GM19324 (cell line): ENCODE data around the gene TBC1D24.
A peak's percentile ranks its signal among the peaks of the same experiment; 100 is the strongest.
"Not testable (repeated sequence)": the region's sequence is repeated elsewhere in the genome, so short reads cannot be mapped to it uniquely, and the experiment has no call there.

Experiments
- ATAC-seq: cut with Tn5 transposase; IDR thresholded peaks from one replicate; pipeline ENCODE4 v1.9.1; 2021; ENCODE audit warnings: mild to moderate bottlenecking, moderate library complexity; ENCODE audit not compliant: unreplicated experiment, low FRiP score

TBC1D24 gene

DNA sequence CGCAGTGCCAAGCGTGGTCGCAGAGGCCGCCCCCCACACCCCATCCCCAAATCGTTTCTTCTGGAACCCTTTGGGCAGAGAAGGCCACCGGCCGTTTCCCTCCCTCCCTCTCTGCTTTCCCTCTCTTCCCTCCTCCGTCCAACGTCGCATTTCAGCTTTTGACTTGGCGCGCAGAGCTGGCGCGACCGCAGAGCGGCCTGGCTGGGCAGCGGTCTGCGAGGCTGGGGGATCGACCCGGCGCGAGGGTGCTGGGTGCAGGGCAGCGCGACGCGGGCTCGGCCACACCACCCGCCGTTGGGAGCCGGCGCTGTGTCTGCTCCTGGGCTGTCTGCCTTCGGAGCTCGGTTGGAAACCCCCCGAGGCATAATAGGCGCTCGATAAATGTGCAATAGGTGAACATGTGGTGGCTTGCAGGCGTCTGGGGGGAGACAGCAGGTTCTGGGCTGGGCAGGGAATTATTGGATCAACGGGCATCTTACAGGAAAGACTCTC, 6.6 kb upstream of the TBC1D24 start:
- no peak for ATAC-seq

DNA sequence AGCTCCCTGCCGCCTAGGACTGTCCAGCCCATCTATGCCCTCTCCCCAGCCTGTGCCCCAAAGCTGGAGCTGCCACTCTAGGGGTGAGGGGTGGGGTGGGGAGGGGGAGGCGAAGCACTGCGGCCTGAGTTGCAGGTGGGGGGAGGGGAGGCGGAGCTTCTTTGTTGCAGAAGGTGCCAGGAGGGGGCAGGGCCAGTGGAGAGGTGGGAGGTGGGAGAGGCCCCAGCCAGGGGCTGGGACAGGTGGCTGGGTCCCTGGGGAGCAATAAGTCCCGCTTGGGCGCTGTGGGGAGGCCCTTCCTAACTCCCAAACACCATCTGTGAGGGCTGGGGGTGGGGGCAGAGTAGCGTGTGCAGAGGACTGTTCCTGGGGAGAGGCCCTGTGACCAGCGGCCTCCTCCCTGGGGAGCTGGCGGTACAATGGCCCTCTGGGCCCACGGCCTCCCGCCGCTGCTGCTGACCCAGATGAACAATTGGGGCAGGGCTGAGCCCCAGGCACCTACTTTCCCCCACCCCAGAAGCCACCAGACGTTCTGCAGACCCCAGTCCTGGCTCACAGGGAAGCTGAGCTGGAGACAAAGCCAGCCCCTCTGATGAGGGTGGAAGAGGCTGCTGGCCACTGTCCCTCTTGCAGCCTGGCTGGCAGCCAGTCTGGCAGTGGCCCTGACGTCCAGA, 6.1 kb upstream of the TBC1D24 start:
- no peak for ATAC-seq

DNA sequence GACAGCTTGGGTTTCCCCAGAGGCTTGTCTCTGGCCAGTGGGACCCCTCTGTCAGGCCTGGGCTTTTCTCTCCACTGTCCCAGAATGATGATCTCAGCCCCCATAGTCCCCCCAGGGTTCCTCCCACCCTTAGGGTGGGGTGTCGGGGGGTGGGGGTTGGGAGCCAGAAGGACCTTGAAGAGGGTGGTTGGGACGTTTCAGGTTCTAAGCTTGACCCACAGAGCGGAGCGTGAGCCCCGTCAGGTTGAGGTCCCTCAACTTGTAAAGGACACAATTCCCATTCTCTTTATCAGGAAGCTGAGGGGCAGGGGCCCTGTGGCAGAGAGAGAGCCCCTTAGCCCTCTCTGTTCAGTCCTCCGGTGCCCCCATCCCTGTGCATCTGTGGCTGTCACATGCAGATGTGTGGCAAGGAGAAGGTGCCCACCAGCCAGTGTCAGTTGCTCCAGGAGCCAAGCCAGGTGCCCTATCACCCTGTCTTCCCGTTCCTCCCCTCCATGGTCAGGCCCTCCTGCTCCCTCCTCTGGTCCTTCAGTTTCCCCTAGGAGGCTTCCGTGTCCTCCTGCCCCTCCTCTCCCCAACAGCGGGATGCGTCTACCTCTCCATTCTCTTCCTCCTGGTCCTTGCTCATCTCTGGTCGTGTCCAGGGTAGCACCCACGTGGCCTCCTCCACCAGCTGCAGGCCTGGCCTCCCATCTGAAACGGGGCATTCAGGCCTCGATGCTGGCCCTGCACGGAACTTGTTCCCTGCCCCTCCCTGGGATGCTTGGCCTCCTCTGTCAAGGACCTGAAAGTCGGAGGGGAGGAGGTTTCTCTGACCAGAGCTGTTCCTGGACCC, 5.3 kb upstream of the TBC1D24 start:
- ATAC-seq, result no peak

DNA sequence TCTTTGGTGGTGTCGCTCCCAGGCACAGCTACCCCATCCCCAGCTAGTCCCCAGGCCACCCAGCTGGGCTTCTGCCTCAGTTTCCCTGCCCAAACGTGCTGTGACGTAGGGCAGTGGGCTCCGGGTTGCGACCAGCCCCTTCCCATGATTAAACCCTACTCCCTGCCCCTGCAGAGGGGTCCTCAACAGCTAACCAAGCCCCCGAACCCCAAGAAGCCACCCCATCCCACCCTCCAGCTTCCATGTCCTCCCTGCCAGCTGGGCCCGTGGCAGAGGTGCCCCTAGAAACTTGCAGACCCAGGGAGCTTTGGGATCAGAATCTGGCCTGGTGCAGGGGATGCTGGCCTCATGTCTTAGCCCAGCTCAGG, 4.7 kb upstream of the TBC1D24 start:
- no peak for ATAC-seq

DNA sequence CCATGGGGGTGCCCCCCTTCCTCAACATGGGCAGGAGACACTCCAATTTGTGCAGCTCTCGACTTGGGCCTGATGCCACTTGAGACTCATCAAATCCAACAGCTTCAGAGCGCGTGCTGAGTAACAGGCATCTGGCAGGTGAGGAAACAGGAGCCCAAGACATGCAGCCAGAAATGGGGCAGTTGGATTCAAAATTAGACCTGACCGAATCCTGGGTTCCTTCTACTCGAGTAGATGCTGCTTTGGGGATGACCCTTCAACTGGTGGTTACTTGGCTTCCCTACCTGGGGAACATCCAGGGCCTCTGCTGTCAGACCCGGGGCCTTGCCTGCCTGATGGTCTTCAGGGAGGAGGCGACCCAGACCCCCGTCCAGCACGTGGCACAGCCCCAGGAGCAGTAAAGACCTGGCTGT, 4.3 kb upstream of the TBC1D24 start:
- ATAC-seq, result no peak

DNA sequence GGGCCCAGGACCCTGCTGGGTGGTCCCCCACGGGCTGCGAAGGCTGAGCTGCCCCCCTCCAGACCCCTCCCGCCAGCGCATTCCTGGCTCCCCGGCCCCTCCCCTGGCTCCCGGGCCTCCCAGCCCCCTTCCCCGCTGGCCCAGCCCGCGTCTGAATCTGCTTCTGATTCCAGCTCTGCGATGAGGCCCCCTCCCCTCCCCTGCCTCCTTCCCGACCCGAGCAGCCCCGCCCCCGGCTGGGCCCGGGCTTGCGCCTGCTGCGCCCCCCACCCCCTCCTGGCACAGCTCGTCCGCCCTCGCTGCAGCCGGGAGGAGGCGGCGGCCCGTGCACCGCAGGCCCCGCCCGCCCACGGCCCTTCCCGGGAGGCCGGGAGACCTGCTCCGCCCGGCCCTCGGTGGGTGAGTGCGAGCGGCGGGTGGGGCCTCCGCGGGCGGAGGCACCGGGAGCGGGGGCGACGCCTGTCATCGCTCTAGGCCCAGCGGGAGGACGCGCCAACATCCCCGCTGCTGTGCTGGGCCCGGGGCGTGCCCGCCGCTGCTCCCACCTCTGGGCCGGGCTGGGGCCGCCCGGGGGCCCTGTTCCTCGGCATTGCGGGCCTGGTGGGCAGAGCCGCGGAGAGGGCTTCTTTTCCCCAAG, 3.8 kb upstream of the TBC1D24 start, which contains the start of gene NTN3:
NTN3 (plus strand) TSS at position 282 of the 637 bp plus-strand sequence. CDS start 405 bp downstream, outside the sequence.
- ATAC-seq, result no peak

DNA sequence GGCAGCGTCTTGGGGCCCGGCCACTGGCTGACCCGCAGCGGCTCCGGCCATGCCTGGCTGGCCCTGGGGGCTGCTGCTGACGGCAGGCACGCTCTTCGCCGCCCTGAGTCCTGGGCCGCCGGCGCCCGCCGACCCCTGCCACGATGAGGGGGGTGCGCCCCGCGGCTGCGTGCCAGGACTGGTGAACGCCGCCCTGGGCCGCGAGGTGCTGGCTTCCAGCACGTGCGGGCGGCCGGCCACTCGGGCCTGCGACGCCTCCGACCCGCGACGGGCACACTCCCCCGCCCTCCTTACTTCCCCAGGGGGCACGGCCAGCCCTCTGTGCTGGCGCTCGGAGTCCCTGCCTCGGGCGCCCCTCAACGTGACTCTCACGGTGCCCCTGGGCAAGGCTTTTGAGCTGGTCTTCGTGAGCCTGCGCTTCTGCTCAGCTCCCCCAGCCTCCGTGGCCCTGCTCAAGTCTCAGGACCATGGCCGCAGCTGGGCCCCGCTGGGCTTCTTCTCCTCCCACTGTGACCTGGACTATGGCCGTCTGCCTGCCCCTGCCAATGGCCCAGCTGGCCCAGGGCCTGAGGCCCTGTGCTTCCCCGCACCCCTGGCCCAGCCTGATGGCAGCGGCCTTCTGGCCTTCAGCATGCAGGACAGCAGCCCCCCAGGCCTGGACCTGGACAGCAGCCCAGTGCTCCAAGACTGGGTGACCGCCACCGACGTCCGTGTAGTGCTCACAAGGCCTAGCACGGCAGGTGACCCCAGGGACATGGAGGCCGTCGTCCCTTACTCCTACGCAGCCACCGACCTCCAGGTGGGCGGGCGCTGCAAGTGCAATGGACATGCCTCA, 3.1 kb upstream of the TBC1D24 start:
- ATAC-seq, result no peak

DNA sequence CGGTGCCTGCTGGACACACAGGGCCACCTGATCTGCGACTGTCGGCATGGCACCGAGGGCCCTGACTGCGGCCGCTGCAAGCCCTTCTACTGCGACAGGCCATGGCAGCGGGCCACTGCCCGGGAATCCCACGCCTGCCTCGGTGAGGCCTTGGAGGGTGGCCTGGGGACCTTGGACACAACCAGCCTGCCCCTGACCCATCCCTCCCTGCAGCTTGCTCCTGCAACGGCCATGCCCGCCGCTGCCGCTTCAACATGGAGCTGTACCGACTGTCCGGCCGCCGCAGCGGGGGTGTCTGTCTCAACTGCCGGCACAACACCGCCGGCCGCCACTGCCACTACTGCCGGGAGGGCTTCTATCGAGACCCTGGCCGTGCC, 2.5 kb upstream of the TBC1D24 start:
- no peak for ATAC-seq

DNA sequence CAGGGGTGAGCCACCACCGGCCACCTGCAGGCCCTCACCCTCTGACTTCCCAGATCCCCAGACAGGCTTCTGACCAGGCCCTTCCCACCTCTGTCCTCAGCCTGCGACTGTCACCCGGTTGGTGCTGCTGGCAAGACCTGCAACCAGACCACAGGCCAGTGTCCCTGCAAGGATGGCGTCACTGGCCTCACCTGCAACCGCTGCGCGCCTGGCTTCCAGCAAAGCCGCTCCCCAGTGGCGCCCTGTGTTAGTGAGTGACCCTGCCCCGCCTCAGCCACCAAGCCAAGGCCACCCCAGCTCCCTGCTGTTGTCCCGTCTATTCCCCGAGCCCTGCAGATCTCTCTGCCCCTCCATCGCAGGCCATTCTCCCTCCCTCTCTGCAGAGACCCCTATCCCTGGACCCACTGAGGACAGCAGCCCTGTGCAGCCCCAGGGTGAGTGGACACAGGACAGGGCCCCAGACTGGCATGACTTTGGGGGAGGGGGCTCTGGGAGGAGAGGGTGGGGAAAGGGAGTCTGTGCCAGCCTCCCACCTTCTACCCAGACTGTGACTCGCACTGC, 2.0 kb upstream of the TBC1D24 start:
- ATAC-seq, result no peak

DNA sequence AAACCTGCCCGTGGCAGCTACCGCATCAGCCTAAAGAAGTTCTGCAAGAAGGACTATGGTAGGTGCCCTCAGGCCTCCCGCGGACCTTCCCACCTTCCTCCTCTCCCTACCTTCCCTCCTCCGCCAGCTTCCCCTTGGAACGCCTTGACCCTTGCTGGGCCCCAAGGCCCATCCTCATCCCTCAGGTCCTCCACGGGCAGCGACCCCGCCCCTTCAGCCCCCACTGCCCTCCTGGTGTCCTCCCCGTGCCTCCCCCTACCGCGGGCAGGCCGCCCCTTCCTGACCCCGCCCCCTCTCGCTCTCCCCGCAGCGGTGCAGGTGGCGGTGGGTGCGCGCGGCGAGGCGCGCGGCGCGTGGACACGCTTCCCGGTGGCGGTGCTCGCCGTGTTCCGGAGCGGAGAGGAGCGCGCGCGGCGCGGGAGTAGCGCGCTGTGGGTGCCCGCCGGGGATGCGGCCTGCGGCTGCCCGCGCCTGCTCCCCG, 1.4 kb upstream of the TBC1D24 start:
- ATAC-seq, result no peak

DNA sequence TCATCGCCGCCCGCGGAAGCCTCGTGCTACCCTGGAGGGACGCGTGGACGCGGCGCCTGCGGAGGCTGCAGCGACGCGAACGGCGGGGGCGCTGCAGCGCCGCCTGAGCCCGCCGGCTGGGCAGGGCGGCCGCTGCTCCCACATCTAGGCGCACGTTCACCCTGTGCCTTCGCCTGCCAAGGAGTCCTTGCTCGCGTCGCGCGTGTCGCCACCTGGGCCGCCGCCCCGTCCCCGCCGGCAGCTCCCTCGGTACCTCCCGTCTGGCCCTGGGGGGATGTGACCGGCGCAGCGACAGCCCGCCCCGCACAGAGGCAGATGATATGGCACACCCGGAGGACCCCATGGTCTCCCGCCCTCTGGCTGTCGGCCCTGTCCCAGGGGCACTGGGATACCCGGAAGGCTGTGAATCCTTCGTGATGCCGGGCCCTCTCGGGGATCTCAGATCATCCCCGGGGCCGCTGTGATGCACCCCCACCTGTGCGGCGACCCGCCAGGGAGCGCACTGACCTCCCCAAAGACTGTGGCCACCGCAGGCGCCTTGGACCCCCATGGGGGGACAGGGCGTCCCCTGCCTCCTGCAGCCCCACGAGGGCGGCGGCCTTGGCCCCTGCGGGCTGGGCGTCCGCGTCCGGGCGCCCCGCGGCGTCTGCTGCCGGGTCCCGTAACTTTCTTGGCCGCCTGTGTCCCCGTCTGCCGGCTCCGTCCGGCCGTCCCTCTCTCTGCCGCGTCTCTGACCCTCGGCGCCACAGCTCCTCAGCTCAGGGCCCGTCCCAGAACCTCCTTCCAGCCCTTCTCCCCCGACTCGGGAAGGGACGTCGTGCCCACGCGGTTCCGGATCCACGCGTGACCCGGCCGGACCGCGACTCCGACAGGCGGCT, 689 bp upstream of the TBC1D24 start:
- ATAC-seq, result peak; percentile 15

DNA sequence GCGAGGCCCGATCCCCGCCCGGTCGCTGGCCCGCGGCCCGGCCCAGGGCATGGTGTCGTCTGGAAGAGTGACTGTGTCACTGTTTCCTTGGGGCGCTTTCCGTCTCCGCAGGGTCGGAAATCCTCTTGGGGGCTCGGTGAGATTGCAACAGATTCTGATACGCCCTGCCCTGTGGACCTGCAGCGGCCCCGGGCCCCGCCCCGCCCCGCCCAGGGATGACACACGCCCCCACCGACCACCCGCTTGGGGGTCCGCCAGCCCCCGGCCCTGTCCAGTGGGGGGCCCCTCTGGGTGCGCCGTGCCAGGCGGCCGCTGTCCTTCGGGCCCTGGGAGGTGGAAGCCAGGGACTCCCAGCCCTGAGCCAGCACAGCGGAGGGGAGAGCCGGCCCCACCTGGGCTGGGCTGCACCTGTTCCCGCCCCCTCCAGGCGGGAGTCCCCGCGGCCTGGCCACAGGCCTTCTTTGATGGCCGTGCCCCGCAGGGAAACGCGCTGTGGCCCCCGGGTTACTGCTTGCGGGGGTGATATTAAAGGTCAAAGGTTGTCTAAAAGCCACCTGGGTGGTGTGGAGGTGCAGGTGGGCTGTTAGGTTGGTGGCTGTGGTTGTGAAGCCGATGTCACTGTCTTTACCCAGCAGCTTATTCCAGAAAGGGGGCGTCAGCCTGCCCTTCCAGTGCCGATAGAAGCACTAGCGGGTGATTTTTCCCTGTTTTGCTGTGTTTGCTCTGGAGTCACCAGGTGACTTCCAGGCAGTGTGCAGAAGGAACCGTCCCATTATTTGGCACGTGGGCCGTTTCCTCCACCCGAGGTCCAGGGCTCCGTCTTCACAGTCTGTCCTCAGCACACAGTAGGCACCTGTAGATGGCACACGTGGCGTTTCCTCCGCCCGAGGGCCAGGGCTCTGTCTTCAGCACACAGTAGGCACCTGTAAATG, 752 bp downstream of the TBC1D24 start:
- ATAC-seq, result no peak

DNA sequence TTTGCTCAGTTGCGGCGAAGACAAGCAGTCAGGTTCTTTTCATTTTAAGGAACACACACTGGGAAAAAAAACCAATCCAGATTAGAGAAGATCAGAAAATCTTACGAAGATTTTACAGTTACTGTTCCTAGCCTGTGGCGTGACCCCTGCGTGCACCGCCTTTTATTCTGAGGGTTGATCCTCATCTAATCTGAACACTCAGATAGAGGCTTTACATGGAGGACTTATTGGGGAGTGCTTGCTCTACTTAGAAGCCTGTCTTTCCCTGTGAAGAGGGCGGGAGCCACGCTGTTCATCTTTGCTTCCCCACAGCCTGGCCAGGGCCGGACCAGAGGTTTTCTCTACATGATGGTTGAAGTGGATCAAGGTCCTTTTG, 1.4 kb downstream of the TBC1D24 start:
- ATAC-seq, result no peak

DNA sequence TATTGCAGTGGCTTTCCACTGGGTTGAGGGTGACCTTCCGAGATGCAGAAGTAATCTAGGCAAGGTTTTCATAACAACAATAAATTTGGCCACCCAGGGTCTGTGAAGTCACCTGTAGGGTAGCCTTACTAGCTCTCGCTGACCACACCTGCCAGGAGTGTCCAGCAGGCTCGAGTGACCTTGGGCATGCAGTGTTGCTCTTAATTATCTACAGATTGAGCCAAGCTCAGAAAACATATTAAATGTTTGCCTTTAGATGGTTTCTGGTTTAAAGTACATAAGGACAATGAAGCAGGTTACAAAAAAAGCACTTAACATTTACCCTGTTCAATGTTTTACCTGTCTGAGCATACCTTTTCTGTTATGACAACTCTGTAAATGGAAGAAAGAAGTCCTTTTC, 1.8 kb downstream of the TBC1D24 start:
- no peak for ATAC-seq

DNA sequence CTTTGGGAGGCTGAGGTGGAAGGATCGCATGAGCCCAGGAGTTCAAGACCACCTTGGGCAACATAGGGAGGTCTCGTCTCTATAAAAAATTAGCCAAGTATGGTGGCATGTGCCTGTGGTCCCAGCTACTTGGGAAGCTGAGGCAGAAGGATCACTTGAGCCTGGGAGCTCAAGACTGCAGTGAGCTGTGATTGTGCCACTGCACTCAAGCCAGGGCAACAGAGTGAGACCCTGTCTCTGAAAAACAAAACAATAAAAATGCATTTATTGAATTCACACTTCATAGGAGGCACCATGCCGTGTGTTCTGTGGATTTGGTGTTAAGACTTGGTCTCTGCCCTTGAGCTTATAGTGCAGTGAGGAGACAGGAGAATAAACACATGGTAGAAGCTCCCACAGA, 2.4 kb downstream of the TBC1D24 start:
- no peak for ATAC-seq

DNA sequence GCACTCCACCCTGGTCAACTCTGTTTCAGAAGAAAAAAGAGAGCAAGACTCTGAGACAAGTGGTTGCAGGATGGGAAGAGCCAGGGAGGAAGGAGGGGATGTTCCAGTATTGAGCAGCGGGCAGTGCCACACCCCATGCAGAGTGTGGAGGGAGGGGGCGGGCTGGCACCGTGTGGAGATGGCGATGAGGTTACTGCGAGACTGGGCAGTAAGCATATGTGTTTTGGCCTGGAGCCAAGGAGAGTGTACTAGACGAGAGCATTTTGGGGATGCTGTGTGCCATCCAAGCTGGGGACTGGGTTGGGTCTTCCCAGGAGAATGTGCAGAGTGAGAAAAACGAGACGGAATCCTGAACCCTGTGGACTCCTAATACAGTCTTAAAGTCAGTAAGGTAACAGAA, 3.4 kb downstream of the TBC1D24 start:
- ATAC-seq, result no peak

DNA sequence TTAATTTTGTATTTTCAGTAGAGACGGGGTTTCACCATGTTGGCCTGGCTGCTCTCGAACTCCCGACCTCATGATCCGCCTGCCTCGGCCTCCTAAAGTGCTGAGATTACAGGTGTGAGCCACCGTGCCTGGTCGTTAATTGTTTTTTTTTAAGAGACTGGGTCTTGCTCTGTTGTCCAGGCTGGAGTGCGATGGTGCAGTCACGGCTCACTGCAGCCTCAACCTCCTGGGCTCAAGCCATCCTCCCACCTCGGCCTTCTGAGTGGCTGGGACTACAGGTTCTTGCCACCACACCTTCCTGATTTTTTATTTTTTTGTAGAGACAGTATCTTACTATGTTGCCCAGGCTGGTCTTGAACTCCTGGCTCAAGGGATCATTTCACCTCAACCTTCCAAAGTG, 5.1 kb downstream of the TBC1D24 start:
- ATAC-seq, result not testable (repeated sequence)

DNA sequence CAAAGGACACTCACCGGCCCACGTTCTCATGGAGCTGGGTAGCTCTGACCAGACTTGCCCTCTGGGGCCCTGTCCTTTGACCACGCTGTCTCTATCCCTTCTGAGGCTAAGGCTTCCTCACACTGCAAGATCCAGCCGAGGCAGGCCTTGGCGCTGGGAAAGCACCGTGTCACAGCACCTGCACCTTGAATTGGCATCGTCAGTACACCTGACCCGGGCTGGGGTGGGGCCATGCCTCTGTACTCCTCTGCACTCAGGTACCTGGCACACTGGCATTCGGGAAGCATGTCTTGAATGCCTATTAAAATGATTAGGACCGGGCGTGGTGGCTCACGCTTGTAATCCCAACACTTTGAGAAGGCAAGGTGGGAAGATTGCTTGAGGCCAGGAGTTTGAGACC, 6.0 kb downstream of the TBC1D24 start:
- no peak for ATAC-seq
